NCI-H774 (cell line): ENCODE results near the gene SCGB3A2.

Source experiments
- DNase-seq: peaks from one replicate; lab custom pipeline; 2025; lab: John Stamatoyannopoulos, UW

SCGB3A2 gene

DNA sequence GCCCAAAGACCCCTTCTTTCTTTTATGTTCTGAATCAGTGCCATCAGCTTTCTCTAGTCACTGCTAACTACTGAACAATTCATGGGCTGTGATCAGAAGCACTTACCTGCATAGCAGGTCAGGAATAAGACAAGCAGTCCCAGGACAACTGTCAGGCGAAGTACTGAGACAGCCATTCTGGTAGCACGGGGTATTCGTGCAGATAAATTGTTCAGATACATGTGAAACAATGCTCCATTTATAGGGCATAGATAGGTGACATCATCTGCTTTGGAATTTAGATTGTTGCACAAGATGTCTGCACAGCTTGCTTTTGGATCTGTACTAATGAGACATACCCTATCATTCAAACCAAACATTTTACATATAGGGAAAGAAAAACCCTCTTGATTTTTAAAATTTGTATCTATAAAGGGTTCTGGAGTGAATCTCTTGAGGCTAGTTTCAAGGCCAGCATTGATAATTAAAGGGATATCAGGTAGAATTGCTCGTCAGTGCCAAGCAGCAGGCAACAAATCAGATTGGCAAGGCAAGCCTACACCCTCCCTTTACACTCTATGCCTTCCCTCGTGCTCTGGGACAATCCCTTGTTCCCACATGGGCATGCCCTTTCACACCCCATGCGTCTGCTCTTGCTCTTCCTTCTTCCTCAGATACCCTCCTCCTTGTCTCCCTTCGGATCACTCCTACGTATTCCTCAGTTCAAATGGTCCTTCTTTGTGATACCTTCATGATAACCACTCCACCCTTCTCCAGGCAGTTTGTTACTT is 28.0 kb downstream of the SCGB3A2 start, which contains the start of gene C5orf46:
TSS of gene C5orf46 (minus strand) at position 213 of the 770 bp plus-strand sequence. CDS start at position 176, 37 bp downstream.
- no peak for DNase-seq

DNA sequence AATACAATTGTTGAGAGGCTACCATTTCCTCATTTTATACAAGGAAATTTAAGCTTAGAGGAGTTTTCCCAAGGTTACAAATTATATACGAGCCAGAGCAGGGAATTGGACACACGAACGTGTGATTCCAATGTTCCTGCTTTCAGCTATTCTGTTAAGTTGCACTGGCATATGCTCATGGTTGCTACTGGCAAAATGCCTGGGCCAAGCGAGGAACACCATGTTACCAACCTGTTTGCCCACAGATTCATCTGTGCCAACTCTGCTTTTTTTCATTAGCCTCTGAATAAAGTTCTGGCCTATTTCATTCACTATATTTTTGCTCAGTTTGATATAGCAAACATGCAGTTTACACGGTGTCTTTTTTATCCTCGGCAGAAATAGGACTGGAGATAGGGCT is 32.9 kb downstream of the SCGB3A2 start:
- DNase-seq = no peak

DNA sequence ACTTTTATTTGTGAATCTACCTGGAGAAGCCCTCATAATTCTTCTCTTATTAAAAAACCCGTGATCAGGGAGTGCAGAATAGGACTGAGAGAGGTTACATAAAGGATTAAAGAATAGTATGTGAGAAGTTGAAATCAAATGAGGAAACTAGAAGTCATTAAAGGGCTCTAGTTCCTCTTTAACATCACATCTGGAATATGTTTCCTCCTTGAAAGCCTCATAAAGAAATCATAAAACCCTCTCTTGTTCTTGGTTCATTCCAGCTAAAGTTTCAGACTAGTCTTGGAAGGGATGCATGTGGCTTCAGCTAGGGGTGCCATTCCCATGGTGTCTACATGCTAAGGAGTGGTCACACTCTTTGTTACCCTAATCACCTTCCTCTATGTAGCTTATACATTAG is 33.5 kb downstream of the SCGB3A2 start:
- DNase-seq = no peak

DNA sequence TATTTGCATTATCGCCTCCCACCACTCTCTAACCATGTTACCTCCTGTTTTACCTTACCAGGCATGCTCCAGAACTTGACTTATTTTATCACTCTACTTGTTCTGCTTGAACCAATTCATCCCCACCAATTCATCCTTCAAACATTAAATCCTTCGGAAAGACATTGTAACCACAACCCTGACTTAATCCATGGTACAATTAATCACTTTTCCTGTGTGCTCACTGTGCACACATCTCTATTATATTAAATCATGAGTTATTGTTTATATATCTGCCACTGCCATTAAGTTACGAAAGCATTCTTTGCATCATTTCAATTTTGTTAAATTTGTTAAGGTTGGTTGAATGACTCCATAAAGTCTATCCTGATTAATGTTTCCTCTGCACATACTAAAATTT is 35.3 kb downstream of the SCGB3A2 start:
- no peak for DNase-seq

GRCh38 chr5:147918101-147918685 is 39.7 kb downstream of the SCGB3A2 start:
- DNase-seq = no peak

GRCh38 chr5:147918899-147919298 is 40.4 kb downstream of the SCGB3A2 start:
- DNase-seq = no peak

GRCh38 chr5:147920420-147921030 is 42.0 kb downstream of the SCGB3A2 start:
- no peak for DNase-seq

DNA sequence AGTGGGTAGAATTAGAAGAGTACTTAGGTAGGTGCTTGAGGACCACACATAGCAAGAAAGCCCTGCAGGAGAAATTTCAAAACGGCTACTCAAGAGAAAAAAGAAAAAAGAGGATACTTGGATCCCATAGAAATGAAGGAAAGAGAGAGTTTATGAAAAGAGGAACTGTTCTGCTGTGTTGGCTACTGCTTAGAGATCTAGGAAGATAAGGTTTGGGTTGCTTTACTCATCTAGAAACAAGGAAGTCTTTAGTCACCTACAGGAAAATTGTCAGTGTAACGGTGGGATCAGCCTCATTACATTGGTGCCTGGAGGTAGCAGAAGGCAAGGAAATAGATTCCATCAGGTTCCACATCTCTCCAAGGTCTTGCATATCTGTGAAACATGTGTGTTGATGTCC is 42.6 kb downstream of the SCGB3A2 start:
- no peak for DNase-seq

GRCh38 chr5:147925020-147925419 is 46.5 kb downstream of the SCGB3A2 start:
- no peak for DNase-seq

DNA sequence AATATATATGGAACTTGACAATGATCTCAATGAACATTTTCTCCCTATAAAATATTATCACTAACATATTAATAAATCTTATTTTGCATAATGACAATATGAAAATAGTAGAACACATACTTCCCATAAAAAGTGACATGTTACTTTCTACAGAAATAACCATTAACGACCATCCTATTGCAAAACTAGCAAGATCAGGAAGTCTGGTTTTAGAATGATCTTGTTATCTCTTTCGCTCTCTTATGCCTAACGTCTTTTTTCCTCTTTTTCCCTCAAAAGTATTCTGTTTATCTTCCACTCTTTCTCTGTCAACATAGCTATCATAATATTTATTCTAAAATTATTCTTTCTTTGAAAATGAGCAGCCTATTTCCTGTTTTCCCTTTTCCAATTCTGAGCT is 49.4 kb downstream of the SCGB3A2 start:
- DNase-seq = no peak

DNA sequence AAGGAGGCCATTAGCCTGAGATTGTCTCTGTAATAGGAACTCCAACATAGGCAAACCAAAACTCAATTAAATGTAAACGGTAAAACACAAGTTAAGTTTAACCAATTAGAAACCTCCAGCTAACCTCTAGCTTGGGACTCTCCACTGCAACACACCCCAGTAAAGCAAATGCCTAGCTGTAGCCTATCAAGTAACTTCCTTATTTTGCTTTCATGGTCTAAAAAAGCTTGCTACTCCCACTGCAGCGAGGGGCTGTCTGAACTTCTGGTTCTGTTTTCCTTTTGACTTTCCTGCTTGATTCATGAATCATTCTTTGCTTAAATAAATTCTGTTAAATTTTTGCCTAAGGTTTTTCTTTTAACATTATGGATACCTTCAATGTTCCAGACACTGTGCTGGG is 52.3 kb downstream of the SCGB3A2 start:
- no peak for DNase-seq
